KMS-11 (cell line): ENCODE results near the gene SPATA2.

Experiments used
- H2AFZ ChIP-seq: fragments of 200-600 bp; sonication (generic); 2 replicates; pipeline ENCODE4 v1.6.1; 2016; ENCODE audit warnings: antibody characterized with exemption, mixed run types, low read depth
- H3K27ac ChIP-seq: fragments of 200-600 bp; sonication (generic); 2 replicates; pipeline ENCODE4 v1.6.1; 2016; ENCODE audit warnings: mild to moderate bottlenecking, mixed run types
- H3K27me3 ChIP-seq: fragments of 200-600 bp; sonication (generic); 2 replicates; pipeline ENCODE4 v1.6.1; 2017; ENCODE audit warnings: mild to moderate bottlenecking, low read depth, mixed run types, moderate library complexity; ENCODE audit not compliant: insufficient read depth
- H3K36me3 ChIP-seq: fragments of 200-600 bp; sonication (generic); 2 replicates; pipeline ENCODE4 v1.6.1; 2017; ENCODE audit warnings: mild to moderate bottlenecking, mixed run types; ENCODE audit not compliant: insufficient read depth
- H3K4me1 ChIP-seq: fragments of 200-600 bp; sonication (generic); 2 replicates; pipeline ENCODE4 v1.6.1; 2016; ENCODE audit warnings: mild to moderate bottlenecking, low read depth, mixed run types; ENCODE audit not compliant: poor library complexity, severe bottlenecking
- H3K4me2 ChIP-seq: fragments of 200-600 bp; sonication (generic); 2 replicates; pipeline ENCODE4 v1.7.0; 2016; ENCODE audit warnings: mild to moderate bottlenecking, mixed run types
- H3K4me3 ChIP-seq: fragments of 200-600 bp; sonication (generic); IDR thresholded peaks from 2 replicates; pipeline ENCODE4 v1.6.1; 2017; ENCODE audit warnings: low read depth, low read length, mixed read lengths; ENCODE audit not compliant: insufficient read depth
- H3K79me2 ChIP-seq: fragments of 200-600 bp; sonication (generic); 2 replicates; pipeline ENCODE4 v1.6.1; 2016; ENCODE audit warnings: low read depth, mixed run types; ENCODE audit not compliant: insufficient read depth
- H3K9ac ChIP-seq: fragments of 200-600 bp; sonication (generic); 2 replicates; pipeline ENCODE4 v1.6.1; 2016; ENCODE audit warnings: mild to moderate bottlenecking, mixed run types
- H4K20me1 ChIP-seq: fragments of 200-600 bp; sonication (generic); 2 replicates; pipeline ENCODE4 v1.6.1; 2016; ENCODE audit warnings: mild to moderate bottlenecking, mixed run types; ENCODE audit not compliant: insufficient read depth
- CTCF ChIP-seq: fragments of 200-600 bp; sonication (generic); conservative IDR thresholded peaks from 2 replicates; pipeline ENCODE4 v1.6.1; 2017; ENCODE audit warnings: low read depth, mild to moderate bottlenecking, antibody characterized with exemption, low read length, moderate library complexity, mixed read lengths

SPATA2 gene

GRCh38 chr20:49941456-49941855 lies 26.1 kb upstream of the SPATA2 start:
- Histone ChIP-seq H3K79me2 (peaks cover 81% of the 10 kb centered on the region), H3K4me2 (no peak overlapping the region), H2AFZ (no peak overlapping the region), H3K27me3 (no peaks in the 10 kb centered on the region), H4K20me1 (no peaks in the 10 kb centered on the region; the same call in 1 of the 2 replicates), H3K4me3 (no peak overlapping the region), H3K9ac (no peak overlapping the region), H3K4me1 (peaks cover 36% of the 10 kb centered on the region), H3K27ac (no peak overlapping the region), H3K36me3 (peaks cover 16% of the 10 kb centered on the region; the same call in 1 of the 2 replicates)
- TF ChIP-seq CTCF, result no peak

- H4K20me1 ChIP-seq, result no peaks in the 10 kb centered on the region; the same call in 1 of the 2 replicates
- TF ChIP-seq CTCF, result no peak
- no peak overlapping the region for H2AFZ ChIP-seq
- H3K79me2 ChIP-seq, result peaks cover 71% of the 10 kb centered on the region
- peaks cover 8% of the 10 kb centered on the region; the same call in 1 of the 2 replicates for H3K36me3 ChIP-seq
- no peak overlapping the region for H3K4me3 ChIP-seq
- H3K27me3 ChIP-seq, result no peaks in the 10 kb centered on the region
- H3K27ac ChIP-seq, result no peak overlapping the region
- H3K4me1 ChIP-seq, result peaks cover 59% of the 10 kb centered on the region
- H3K9ac ChIP-seq, result no peak overlapping the region
- peak overlapping the region; percentile 73; the same call in 1 of the 2 replicates for H3K4me2 ChIP-seq
Measured at GRCh38 chr20:49938173-49939163, 23.1 kb upstream of the SPATA2 start.

GRCh38 chr20:49937027-49937929 lies 21.9 kb upstream of the SPATA2 start:
- H3K4me1 ChIP-seq, result peaks cover 52% of the 10 kb centered on the region
- H3K79me2 ChIP-seq, result peaks cover 61% of the 10 kb centered on the region
- H3K27me3 ChIP-seq, result no peaks in the 10 kb centered on the region
- peaks cover 2% of the 10 kb centered on the region; the same call in 1 of the 2 replicates for H3K36me3 ChIP-seq
- no peak for TF ChIP-seq CTCF
- H3K4me2 ChIP-seq, result peak overlapping the region; percentile 73
- H3K4me3 ChIP-seq, result peak overlapping the region; percentile 43
- peak overlapping the region; percentile 85 for H3K9ac ChIP-seq
- no peaks in the 10 kb centered on the region; the same call in 1 of the 2 replicates for H4K20me1 ChIP-seq
- H3K27ac ChIP-seq, result peak overlapping the region; percentile 79; the same call in 1 of the 2 replicates
- H2AFZ ChIP-seq, result peak overlapping the region; percentile 95
